BE2C (cell line): ENCODE data around the gene PHEX.

Source experiments
- DNase-seq: peaks from one replicate; pipeline ENCODE4 v3.0.0-alpha.2; 2020
- H3K27me3 ChIP-seq: fragments of 250-450 bp; sonication (Bioruptor Pico); 2 replicates; pipeline ENCODE4 v1.5.1; 2020; ENCODE audit warnings: mild to moderate bottlenecking
- H3K36me3 ChIP-seq: fragments of 250-450 bp; sonication (Bioruptor Pico); 2 replicates; pipeline ENCODE4 v1.5.1; 2020; ENCODE audit warnings: mild to moderate bottlenecking
- H3K4me1 ChIP-seq: fragments of 250-450 bp; sonication (Bioruptor Pico); 2 replicates; pipeline ENCODE4 v1.5.1; 2020
- H3K4me3 ChIP-seq: 2 replicates; pipeline ENCODE4 v1.5.1; 2011; ENCODE audit warnings: low read depth, low read length
- H3K9me3 ChIP-seq: fragments of 250-450 bp; sonication (Bioruptor Pico); 2 replicates; pipeline ENCODE4 v1.5.1; 2020
- TF ChIP-seq, protein P1 (sequence below): IDR thresholded peaks from 2 replicates; pipeline ENCODE4 v1.5.1; 2012; ENCODE audit warnings: mild to moderate bottlenecking, low read depth, low read length

The PHEX gene

GRCh38 chrX:22033818-22034217 is 1.7 kb downstream of the PHEX start:
- Histone ChIP-seq H3K36me3 (no peaks in the 10 kb centered on the region), H3K4me1 (no peaks in the 10 kb centered on the region), H3K27me3 (no peaks in the 10 kb centered on the region), H3K9me3 (no peaks in the 10 kb centered on the region), H3K4me3 (no peak overlapping the region)
- TF ChIP-seq, protein P1, sequence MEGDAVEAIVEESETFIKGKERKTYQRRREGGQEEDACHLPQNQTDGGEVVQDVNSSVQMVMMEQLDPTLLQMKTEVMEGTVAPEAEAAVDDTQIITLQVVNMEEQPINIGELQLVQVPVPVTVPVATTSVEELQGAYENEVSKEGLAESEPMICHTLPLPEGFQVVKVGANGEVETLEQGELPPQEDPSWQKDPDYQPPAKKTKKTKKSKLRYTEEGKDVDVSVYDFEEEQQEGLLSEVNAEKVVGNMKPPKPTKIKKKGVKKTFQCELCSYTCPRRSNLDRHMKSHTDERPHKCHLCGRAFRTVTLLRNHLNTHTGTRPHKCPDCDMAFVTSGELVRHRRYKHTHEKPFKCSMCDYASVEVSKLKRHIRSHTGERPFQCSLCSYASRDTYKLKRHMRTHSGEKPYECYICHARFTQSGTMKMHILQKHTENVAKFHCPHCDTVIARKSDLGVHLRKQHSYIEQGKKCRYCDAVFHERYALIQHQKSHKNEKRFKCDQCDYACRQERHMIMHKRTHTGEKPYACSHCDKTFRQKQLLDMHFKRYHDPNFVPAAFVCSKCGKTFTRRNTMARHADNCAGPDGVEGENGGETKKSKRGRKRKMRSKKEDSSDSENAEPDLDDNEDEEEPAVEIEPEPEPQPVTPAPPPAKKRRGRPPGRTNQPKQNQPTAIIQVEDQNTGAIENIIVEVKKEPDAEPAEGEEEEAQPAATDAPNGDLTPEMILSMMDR = no peak
- DNase-seq = no peak

- DNase-seq = no peak
These were observed 3.1 kb downstream of the PHEX start for GRCh38 chrX:22035236-22035635.

DNA sequence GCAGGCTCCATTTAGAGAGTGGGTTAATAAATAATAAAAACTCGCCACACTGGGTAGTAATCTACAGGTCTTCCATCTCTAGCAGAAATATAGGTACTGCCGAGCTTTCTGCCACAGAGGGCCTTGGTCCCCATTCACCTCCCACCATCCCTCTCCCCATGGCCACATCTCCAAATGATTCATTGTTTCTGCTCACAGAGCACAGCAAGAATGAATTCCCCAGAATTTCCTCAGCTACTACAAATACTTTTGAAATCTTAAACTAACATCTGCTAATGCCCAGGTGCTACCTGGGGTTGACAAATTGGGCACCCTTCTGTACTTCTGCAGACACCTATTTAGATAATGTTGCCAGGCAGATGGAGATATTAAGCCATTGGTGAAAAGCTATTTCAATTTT is 5.1 kb downstream of the PHEX start:
- H3K36me3 ChIP-seq = no peaks in the 10 kb centered on the region
- no peaks in the 10 kb centered on the region for H3K27me3 ChIP-seq
- H3K9me3 ChIP-seq = no peaks in the 10 kb centered on the region
- TF ChIP-seq, protein P1 = no peak
- H3K4me3 ChIP-seq = no peak overlapping the region
- DNase-seq = no peak
- H3K4me1 ChIP-seq = no peaks in the 10 kb centered on the region

More at GRCh38 chrX:22035236-22035635, 3.1 kb downstream of the PHEX start:
- no peaks in the 10 kb centered on the region for H3K27me3 ChIP-seq
- TF ChIP-seq, protein P1 = no peak
- no peaks in the 10 kb centered on the region for H3K36me3 ChIP-seq
- no peak overlapping the region for H3K4me3 ChIP-seq
- no peaks in the 10 kb centered on the region for H3K9me3 ChIP-seq
- H3K4me1 ChIP-seq = no peaks in the 10 kb centered on the region

- Histone ChIP-seq H3K4me3 (no peak overlapping the region), H3K4me1 (no peaks in the 10 kb centered on the region), H3K9me3 (no peaks in the 10 kb centered on the region), H3K27me3 (no peaks in the 10 kb centered on the region), H3K36me3 (no peaks in the 10 kb centered on the region)
- TF ChIP-seq, protein P1 = no peak
- no peak for DNase-seq
These were observed 5.9 kb downstream of the PHEX start for GRCh38 chrX:22037911-22038537.

DNA sequence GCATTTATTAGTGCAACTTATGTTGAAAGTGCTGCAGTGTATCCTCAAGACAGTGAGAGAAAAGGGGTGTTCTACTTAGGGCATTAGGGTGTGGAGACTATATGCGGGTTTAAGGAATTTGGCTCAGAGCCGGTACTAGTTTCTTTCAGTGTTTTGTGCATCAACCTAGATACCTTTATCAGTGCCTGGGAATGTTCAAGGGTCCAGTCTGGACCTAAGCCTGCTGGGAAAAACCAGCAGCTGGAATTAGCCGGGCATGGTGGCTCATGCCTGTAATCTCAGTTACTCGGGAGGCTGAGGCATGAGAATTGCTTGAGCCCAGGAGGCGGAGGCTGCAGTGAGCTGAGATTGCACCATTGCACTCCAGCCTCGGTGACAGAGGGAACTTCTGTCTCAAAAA is 7.4 kb downstream of the PHEX start:
- Histone ChIP-seq H3K36me3 (no peaks in the 10 kb centered on the region), H3K4me1 (no peaks in the 10 kb centered on the region), H3K4me3 (no peak overlapping the region), H3K27me3 (no peaks in the 10 kb centered on the region), H3K9me3 (no peaks in the 10 kb centered on the region)
- TF ChIP-seq, protein P1 = no peak
- DNase-seq = no peak

DNA sequence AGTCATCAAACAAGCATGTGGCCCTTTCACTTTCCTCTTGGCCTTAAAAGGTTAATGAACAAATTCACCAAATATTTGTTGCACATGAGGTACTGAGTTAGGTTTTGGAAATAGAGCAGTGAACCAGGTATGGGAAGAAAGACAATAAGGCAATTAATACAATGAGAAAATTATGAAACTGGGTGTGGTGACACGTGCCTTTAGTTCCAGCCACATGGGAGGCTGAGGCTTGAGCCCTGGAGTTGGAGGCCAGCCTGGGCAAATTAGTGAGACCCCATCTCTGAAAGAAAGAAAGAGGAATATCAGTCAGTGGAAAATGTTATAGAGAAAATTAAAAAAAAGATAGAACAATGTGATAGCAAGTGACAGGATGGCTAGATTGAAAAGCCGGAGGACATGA is 8.1 kb downstream of the PHEX start:
- H3K4me3 ChIP-seq = no peak overlapping the region
- no peak for DNase-seq
- H3K36me3 ChIP-seq = no peaks in the 10 kb centered on the region
- no peaks in the 10 kb centered on the region for H3K4me1 ChIP-seq
- no peaks in the 10 kb centered on the region for H3K9me3 ChIP-seq
- H3K27me3 ChIP-seq = no peaks in the 10 kb centered on the region
- TF ChIP-seq, protein P1 = no peak
